HG03280 (cell line): ENCODE data around the gene TMEM234.

Source experiments
- ATAC-seq: cut with Tn5 transposase; IDR thresholded peaks from one replicate; pipeline ENCODE4 v1.9.1; 2021; ENCODE audit warnings: mild to moderate bottlenecking, moderate library complexity; ENCODE audit not compliant: unreplicated experiment

The TMEM234 gene

DNA sequence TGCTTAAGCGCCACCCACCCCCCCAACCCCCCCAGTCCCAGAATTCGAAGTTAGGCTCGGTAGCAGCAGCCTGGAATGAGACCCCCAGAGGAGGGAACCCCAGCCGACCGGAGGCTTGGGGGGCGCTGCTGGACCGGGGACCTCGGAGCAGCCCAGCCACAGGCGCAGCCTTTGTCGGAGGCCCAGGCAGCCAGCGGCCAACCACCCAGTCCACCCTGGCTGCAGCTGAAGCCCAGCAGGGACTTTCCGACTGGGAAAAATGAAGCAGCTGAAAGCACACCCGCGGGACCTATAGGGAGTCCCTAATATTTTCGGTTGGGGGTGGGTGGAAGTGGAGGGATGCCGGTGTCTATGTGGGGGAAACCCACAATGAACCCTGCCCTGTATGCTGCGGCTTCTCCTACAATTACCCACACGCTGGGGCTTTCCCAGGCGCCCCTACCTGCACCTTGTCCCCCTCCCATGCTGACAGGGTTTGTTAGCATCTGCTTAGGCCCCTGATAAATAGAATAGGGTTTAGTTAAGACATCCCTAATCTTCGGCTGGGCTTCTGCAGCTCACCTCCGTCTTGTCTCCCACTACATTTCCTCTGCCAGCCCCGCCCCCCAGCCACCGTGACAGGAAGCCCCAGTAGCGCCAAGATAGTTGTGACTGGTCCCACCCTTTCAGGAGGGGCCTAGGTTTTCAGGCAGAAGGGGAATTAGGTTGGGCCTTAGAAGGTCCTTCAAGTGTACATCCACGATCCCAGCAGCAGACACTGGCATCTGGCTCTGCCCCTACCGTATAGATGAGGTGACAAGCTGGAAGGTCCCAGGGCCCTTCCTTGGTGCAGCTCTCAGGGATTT lies 20.9 kb downstream of the TMEM234 start:
- ATAC-seq, result no peak

DNA sequence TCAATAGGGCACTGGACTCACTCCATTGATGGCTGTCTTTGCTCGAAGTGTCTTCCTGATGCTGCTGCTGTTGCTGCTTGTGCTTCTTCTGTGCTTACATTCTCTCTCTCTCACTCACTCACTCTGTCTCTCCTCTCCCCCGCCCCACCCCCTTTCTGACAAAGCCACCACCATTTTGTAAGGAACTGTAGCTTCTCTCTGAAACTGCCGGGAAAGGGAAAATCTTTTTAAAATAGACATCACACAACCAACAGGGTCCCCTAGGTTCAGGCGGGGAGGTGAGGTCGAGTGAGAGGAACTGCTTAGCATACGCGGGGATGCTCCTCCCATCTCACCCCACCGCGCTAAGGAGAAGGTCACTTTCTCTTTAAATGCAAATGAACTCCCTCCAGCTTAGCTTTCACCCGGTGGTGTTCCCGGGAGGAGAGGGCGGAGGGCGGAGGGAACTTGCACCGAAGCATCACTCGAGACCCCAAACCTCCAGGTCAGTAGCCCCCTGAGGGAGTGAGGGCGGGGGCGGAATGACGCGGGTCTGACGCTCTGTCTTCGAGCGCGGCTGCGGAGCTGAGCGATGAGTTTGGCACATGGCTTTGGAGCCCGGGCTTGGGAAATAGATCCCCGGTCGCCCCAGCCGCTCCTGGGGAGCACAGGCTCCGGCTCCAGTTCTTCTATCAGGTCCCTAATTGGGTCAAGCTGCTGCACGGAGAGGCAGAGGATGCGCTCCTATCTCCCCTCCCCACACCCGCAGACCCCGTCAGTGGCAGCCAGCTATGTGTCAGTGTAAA lies 21.7 kb downstream of the TMEM234 start, which contains the start of gene CCDC28B:
CCDC28B (plus strand) TSS at position 370 of the 785 bp plus-strand sequence. CDS start 1,341 bp downstream, outside the sequence.
- no peak for ATAC-seq

DNA sequence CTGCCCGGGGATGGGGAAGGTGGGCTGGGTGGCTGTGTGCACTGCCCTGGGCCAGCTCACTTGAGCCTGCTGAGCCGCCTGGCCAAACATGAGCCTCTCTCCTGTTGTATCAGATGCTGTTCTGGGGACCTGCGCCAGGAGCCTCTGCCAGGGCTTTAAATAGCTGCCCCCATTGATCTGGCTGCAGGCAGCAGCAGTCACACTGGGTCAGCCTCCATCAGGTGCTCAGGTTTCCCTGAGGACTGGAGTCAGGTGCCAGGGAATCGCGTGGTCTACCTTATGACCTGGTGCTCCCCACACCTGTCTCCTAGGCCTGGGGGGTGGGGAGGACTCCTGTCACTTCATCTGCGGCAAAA lies 22.5 kb downstream of the TMEM234 start:
- ATAC-seq, result no peak

DNA sequence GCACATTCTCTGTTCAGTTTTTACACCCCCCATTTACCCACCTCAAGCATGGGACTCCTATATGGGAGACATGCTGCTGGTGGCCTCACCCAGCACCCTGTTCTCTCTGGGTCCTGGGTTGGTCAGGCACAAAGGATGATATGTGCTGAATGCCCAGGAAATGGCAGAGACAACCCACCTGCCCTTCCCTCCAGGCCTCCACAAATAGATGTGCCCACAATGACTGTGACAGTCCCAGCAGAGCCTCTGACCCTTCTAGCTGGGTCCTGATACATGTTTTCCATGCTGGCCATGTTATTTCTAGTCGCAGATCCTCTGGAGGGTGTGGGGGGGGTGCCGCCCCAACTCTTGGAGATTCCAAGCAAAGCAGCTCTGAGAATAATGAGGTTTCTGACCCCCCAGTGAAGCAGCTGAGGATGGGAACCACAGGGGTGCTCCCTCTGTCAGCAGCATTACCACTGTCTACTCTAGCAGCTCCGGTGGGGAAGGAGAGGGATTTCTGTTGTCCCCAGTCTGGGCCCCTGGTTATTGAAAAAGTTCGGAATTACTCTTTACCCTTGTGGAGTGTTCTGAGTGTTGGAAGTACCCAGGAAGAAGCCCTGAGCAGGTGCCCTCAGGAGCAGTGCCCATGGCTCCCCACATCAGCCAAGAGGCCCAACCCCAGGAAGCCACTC lies 23.0 kb downstream of the TMEM234 start:
- ATAC-seq, result no peak

DNA sequence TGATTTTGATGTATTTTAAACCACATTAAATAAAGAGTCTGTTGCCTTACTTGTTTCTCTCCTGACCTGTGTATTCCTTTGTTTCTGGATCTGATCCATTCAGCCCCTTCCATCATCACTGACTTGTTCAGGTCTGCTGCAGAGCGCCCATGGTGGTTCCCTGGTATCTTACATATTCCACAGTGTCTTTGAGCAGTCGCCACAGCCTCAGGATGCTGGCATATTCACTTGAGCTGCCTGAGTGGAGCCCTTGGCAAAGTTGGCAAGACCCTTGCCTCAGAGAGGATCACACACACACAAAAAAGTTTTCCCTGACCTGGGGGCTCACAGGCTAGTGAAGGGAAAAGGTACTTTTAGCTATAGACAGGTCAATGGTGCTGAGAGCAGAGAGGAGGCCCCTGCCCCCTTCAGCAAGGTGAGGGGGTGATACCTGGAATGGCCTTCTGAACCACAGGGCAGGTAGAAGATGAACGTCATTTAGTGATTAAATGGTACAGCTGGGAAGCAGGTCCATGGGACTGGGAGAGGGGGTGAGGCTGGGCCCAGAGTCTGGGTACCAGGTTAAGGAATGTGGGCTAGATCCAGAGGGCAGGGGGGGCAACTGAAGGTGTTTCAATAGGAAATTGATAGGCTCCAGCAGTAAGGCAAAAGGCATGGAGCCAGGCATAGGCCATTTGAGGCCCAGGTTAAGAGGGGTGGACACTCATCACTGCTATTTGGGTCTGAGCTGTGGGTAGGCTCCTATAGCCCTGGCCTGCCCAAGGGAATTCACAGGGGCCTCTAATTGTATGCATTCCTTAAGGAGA lies 23.7 kb downstream of the TMEM234 start:
- ATAC-seq, result no peak

DNA sequence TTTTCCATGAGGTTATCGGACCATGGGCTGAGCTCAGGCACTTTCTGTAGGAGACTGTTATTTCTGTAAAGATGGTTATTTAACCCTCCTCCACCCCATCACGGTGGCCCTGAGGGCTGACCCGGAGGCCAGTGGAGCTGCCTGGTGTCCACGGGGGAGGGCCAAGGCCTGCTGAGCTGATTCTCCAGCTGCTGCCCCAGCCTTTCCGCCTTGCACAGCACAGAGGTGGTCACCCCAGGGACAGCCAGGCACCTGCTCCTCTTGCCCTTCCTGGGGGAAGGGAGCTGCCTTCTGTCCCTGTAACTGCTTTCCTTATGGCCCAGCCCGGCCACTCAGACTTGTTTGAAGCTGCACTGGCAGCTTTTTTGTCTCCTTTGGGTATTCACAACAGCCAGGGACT lies 24.3 kb downstream of the TMEM234 start:
- no peak for ATAC-seq

DNA sequence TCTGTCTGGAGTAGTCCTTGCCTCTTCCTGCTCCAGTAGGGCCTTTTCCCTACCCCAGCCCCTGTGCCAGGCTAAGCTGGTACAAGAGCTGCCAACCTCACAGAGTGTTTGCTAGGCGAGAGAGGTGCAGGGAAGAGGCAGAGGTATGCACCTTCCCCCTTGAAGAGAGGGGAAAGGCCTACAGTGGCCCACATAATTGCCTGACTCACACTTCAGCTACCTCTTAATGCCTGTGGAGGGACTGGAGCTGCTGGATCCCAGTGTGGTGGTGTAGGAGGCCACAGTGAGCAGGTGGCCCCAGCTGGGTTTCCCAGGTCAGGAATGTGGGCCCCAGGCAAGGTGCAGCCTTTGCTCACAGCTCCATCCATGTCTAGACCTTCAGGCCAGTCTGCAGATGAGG lies 25.1 kb downstream of the TMEM234 start:
- no peak for ATAC-seq

DNA sequence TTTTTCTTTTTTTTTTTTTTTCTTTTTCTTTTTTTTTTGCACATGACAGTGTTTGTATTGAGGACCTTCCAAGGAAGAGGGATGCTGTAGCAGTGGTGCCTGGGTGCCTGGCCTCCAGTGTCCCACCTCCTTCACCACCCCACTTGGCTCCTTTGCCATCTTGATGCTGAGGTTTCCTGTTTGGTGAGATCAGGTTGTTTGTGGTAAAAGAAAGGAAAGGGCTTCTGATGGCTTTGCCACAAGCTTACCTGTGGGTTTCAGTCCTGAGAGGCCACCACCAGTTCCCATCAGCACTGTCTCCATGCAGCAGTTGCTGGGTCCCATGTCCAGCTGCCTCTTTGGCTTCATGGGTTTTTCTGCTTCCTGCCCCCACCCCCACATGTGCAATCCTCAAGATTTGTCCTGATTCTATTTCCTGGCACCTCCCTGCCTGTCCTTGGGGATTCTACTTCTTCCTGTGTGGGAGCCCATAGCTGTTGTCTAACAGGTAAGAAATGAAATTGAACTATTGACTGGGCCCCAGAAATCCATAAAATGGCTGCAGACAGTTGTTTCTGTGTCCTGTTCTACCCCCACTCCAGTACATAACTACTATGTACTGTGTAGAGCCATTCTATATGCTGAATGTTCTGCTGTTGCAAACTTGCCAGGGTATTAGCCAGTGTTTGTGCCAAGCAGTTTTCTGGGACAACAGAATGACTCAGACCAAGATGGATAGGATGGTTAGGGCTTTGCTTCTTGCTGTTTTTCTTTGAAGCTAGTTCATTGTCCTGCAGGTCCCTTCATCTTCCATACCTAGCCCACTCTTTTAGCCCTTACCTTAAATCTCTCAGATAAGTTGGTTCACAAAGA lies 26.0 kb downstream of the TMEM234 start:
- no peak for ATAC-seq

DNA sequence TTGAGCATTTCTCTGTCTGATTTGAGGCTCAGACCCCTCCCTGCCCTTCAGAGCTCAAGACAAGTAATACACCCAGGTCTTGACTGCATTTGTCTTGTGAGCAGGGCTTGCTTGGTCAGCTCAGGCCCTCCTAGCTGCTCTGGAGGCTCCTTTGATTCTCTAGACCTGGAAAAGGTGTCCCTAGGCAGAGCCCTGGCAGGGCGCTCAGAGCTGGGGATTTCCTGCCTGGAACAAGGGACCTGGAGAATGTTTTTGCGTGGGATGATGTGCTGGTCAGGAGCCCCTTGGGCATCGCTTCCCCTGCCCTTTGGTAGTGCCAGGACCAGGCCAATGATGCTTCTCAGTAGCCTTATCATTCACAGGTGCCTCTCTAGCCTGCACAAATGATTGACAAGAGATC lies 26.6 kb downstream of the TMEM234 start:
- ATAC-seq, result no peak

DNA sequence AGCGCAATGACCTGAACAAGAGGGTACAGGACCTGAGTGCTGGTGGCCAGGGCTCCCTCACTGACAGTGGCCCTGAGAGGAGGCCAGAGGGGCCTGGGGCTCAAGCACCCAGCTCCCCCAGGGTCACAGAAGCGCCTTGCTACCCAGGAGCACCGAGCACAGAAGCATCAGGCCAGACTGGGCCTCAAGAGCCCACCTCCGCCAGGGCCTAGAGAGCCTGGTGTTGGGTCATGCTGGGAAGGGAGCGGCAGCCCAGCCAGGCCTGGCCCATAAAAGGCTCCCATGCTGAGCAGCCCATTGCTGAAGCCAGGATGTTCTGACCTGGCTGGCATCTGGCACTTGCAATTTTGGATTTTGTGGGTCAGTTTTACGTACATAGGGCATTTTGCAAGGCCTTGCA lies 27.2 kb downstream of the TMEM234 start:
- ATAC-seq, result no peak

DNA sequence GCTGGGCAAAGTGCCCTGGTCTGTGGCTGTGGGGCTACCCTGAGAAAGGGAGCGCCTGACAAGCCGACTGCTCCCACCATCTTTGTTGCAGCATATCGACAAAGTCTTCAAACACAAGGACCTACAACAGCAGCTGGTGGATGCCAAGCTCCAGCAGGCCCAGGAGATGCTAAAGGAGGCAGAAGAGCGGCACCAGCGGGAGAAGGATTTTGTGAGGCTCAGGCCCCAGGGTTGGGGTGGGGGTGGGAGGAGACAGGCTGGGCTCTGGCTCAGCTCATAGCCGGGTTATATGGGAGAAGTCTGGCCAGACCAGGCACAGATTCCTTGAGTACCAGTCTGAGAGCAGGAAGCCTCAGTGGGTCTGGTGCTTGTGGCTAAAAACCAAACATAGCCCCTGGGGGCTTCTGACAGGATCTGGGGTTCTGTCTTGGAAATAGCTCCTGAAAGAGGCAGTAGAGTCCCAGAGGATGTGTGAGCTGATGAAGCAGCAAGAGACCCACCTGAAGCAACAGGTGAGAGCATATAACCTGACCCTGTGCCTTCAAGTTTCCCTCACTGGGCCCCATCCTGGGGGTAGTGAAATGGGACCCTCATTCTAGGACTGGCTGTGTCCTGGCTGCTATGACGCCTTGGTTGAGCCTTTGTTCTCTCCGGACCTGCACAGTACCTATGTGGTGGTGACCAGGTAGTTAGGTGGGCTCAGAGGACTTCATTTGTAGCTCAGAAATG lies 29.8 kb downstream of the TMEM234 start:
- no peak for ATAC-seq

DNA sequence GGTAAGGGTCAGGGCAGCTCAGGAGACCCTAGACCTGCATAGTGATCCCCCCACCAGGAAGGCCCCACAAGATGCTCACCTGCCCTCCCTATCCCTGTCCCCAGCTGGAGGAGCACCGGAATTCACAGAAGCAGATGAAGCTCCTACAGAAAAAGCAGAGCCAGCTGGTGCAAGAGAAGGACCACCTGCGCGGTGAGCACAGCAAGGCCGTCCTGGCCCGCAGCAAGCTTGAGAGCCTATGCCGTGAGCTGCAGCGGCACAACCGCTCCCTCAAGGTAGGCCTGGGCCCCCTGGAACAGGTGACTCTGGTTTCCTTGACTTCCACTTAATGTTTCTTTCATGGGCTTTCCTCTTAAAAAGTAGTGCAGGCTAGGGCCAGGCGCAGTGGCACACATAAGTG lies 34.3 kb downstream of the TMEM234 start:
- no peak for ATAC-seq

DNA sequence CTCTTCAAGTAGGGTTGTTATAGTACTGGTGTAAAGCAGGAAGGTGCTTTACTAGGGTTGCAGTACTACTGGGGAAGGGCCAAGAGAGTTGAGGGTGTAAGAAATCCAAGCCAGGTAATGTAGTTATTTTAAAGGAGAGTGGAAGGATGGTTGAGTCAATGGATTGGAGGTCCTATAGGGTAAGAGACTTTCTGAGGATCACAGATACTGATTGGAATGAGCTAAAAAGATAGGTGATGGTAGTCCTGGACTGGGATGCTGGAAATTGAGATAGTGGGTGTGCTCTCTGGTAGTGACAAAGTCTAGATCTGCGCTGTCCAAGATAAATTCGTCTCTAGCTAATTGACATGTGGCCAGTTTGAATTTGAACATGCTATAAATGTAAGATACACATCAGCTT lies 35.7 kb downstream of the TMEM234 start:
- ATAC-seq, result no peak

DNA sequence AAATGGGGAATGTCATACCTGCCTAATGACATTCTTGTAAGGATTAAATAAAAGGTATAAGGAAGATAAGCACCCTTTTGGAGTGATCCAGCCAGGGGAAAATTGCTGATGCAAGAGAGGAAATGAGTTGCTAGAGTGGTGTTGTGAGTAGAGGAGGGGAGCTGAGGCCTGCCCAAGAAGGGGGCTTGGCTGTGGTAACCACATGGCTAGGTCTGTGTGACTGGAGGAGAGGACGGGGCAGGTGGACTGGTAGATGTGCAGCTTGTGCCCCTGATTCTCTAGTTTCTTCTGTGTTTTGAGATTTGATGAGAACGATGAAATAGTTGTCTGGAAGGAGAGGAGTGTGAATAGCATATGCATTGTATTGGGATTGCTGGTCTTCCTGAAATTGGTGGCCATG lies 36.1 kb downstream of the TMEM234 start:
- ATAC-seq, result no peak

DNA sequence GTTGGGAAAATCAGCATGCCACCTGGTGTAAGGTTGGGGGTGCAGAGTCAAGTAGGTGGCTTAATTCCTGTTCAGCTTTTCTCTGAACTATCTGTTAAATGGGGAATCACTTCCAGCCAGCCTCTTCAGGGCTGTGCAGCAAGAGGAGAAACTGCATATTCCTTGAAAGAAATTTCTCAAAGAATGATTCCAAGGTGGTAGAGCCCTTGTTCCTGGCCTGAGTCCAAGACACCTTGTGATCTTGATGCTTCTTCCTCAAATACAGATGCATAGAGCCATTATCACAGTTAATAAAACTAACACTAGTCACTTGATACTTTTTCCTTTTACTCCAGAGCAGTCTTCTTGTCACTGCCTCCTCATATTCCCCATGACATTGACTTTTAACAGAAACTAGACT lies 37.5 kb downstream of the TMEM234 start:
- no peak for ATAC-seq

DNA sequence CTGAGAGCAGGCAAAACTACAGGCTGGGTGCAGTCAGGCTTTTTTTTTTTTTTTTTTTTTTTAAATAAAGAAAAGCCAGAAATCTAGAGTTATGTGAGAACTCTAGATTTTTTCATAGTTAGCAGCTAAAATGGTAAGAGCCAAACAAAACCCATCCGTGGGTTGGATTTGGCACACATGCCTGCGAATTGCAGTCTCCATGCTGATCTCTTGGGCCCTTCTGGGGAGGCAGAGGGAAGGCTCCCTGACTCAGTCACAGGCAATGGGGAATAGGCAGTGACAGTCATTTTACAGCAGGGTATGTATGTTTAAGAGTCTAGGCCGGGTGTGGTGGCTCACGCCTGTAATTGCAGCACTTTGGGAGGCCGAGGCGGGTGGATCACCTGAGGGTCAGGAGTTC lies 40.1 kb downstream of the TMEM234 start:
- ATAC-seq, result no peak

DNA sequence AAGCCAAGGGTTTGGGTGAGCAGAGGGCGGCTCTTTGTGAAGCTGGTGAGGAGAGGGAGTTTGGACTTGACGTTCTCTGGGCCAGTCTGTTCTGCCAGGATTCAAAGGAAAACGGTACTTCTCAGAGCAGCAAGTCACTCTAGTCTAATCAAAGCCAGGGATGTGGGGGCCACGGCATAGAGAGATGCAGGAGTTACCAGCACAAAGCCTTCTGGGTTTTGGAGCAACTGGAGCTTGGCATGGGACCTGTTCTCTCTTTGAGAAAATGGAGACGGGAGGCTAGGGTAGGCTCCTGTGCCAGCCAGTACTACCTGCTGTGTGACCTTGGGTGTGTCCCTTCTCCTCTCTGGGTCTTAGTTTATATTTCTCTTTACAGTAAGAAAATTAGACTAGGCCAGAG lies 40.6 kb downstream of the TMEM234 start:
- no peak for ATAC-seq

DNA sequence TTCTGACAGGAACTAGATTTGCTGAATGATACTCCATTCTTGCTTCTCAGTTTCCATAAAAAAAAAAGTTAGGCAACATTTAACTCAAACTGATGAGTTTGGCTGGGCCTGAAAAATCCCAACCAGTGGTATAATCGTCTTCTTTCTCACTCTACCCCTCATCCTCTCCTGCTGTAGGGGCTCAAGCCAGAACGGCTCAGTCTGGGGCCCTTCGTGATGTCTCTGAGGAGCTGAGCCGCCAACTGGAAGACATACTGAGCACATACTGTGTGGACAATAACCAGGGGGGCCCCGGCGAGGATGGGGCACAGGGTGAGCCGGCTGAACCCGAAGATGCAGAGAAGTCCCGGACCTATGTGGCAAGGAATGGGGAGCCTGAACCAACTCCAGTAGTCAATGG lies 41.1 kb downstream of the TMEM234 start:
- no peak for ATAC-seq
